CD4-positive, alpha-beta T cell (primary cell): ENCODE results near the gene MAS1. TPM values are rescaled to one million over a fixed set of nuclear protein-coding genes. Genes with fewer than 3 reads are reported as not detected.

Experiments
- ATAC-seq: fragments of 200-7000 bp; cut with Tn5 transposase; one replicate; pipeline ENCODE4 v1.10.0; 2022; ENCODE audit warnings: mild to moderate bottlenecking; ENCODE audit not compliant: poor library complexity
- CTCF ChIA-PET: fragments of 350-600 bp; sonication (Branson Sonifier 250); formaldehyde crosslinking; loops from one replicate; lab custom pipeline; 2021; ENCODE audit warnings: antibody characterized with exemption, inconsistent platforms; lab: Charles Lee
- POLR2A ChIA-PET: fragments of 350-600 bp; sonication (Branson Sonifier 250); formaldehyde crosslinking; loops from one replicate; lab custom pipeline; 2021; ENCODE audit warnings: antibody characterized with exemption, inconsistent platforms; lab: Charles Lee
- DNase-seq, 14 experiments: peaks; one replicate each; pipeline ENCODE4 v3.0.0-alpha.2; 2013 to 2020; ENCODE audit warnings: mixed read lengths in 2 of 14
- H3K27ac ChIP-seq, 2 donors: one replicate each; pipeline versions ENCODE4 v1.5.1 to v1.7.0; 2013; ENCODE audit warnings: low read length in 2 of 2, low read depth in 1 of 2, mild to moderate bottlenecking in 1 of 2
- H3K27me3 ChIP-seq, 2 experiments: 1 replicate in 1 of 2; 2 replicates in 1 of 2; pipeline versions ENCODE4 v1.6.1 to v1.7.0; 2013; ENCODE audit warnings: low read length in 2 of 2, control low read depth in 1 of 2, mild to moderate bottlenecking in 1 of 2, moderate library complexity in 1 of 2; ENCODE audit not compliant: insufficient read depth in 2 of 2, control insufficient read depth in 1 of 2
- H3K36me3 ChIP-seq: one replicate; pipeline ENCODE4 v1.6.1; 2013; ENCODE audit warnings: low read length, control low read depth; ENCODE audit not compliant: insufficient read depth
- H3K4me1 ChIP-seq: one replicate; pipeline ENCODE4 v1.6.1; 2013; ENCODE audit warnings: low read length, control low read depth; ENCODE audit not compliant: insufficient read depth
- H3K4me3 ChIP-seq: one replicate; pipeline ENCODE4 v1.5.1; 2013; ENCODE audit warnings: mild to moderate bottlenecking, low read length, moderate library complexity
- H3K9me3 ChIP-seq, 2 experiments: 1 replicate in 1 of 2; 2 replicates in 1 of 2; pipeline versions ENCODE4 v1.6.1 to v1.7.0; 2013; ENCODE audit warnings: low read length in 2 of 2, mild to moderate bottlenecking in 2 of 2, control low read depth in 1 of 2, moderate library complexity in 1 of 2; ENCODE audit not compliant: control insufficient read depth in 1 of 2, insufficient read depth in 1 of 2
- H3K27ac Mint-ChIP-seq: one replicate; pipeline ENCODE4 v1.8.0; 2020; ENCODE audit warnings: mixed read lengths
- H3K27me3 Mint-ChIP-seq: one replicate; pipeline ENCODE4 v1.8.0; 2021; ENCODE audit warnings: mixed read lengths
- H3K36me3 Mint-ChIP-seq: one replicate; pipeline ENCODE4 v1.8.0; 2021; ENCODE audit warnings: low read depth, mixed read lengths
- H3K4me1 Mint-ChIP-seq: one replicate; pipeline ENCODE4 v1.8.0; 2021; ENCODE audit warnings: low read depth, mixed read lengths
- H3K4me3 Mint-ChIP-seq: one replicate; pipeline ENCODE4 v1.8.0; 2020; ENCODE audit warnings: mild to moderate bottlenecking, mixed read lengths
- H3K9me3 Mint-ChIP-seq: one replicate; pipeline ENCODE4 v1.8.0; 2020; ENCODE audit warnings: mixed read lengths
- intact Hi-C, 2 experiments: fragments of 100-400 bp; cut with DNase I in 1 of 2; cut with micrococcal nuclease in 1 of 2; formaldehyde crosslinking; loops; one replicate each; pipeline versions ENCODE4 v1.15.1 to v1.9.0; 2023 to 2025; cut with DNase I, micrococcal nuclease
- total RNA-seq, 174 experiments: library from RNA in 2 of 174; stranded (reverse) in 2 of 174; gene quantifications; one replicate each; pipeline ENCODE4 v1.2.3 and lab custom pipeline; 2021 to 2026
- TF ChIP-seq, protein P1 (sequence below): fragments of 200-600 bp; IDR thresholded peaks from one replicate; pipeline ENCODE4 v1.8.0; 2022; ENCODE audit warnings: antibody characterized with exemption, mild to moderate bottlenecking

Gene MAS1
- total RNA-seq, 2 experiments from 2014 or later = not detected

DNA sequence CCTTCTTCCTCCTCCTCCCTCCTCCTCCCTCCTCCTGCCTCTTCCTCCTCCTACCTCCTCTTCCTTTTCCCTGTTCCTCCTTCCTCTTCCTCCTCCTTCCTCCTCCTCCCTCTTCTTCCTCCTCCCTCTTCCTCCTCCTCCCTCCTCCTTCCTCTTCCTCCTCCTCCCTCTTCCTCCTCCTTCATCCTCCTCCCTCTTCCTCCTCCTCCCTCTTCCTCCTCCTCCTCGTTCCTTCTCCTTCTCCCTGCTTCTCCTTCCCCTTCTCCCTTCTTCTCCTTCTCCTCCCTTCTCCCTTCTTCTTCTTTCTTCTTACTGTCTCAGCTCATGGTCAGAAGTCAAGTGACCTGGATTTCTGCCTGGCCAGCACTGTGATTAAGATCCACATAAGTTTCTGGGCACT, 7.7 kb downstream of the MAS1 start:
- ChIA-PET CTCF (no interaction called here), POLR2A (no interaction called here)
- H3K4me3 ChIP-seq = no peak overlapping the region
- no peaks in the 10 kb centered on the region for H3K4me1 ChIP-seq
- intact Hi-C loops = no loop called here
- Mint-ChIP-seq H3K27ac (no peak overlapping the region), H3K4me1 (no peaks in the 10 kb centered on the region), H3K9me3 (no peaks in the 10 kb centered on the region), H3K4me3 (no peak overlapping the region), H3K36me3 (no peaks in the 10 kb centered on the region), H3K27me3 (peaks cover 4% of the 10 kb centered on the region)
- no peaks in the 10 kb centered on the region for H3K36me3 ChIP-seq
- DNase-seq = no peak
- H3K27ac ChIP-seq = no peak overlapping the region
- peaks cover 0 to 3% of the 10 kb centered on the region in 2 experiments for H3K27me3 ChIP-seq
- TF ChIP-seq, protein P1, sequence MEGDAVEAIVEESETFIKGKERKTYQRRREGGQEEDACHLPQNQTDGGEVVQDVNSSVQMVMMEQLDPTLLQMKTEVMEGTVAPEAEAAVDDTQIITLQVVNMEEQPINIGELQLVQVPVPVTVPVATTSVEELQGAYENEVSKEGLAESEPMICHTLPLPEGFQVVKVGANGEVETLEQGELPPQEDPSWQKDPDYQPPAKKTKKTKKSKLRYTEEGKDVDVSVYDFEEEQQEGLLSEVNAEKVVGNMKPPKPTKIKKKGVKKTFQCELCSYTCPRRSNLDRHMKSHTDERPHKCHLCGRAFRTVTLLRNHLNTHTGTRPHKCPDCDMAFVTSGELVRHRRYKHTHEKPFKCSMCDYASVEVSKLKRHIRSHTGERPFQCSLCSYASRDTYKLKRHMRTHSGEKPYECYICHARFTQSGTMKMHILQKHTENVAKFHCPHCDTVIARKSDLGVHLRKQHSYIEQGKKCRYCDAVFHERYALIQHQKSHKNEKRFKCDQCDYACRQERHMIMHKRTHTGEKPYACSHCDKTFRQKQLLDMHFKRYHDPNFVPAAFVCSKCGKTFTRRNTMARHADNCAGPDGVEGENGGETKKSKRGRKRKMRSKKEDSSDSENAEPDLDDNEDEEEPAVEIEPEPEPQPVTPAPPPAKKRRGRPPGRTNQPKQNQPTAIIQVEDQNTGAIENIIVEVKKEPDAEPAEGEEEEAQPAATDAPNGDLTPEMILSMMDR = no peak
- H3K9me3 ChIP-seq = no peaks in the 10 kb centered on the region
- ATAC-seq = no peak

GRCh38 chr6:159899994-159900745, 9.4 kb downstream of the MAS1 start:
- POLR2A ChIA-PET = no interaction called here
- Histone ChIP-seq H3K4me1 (no peaks in the 10 kb centered on the region), H3K4me3 (no peak overlapping the region), H3K9me3 (no peaks in the 10 kb centered on the region), H3K27me3 (no peaks in the 10 kb centered on the region), H3K36me3 (no peaks in the 10 kb centered on the region), H3K27ac (no peak overlapping the region)
- Mint-ChIP-seq H3K9me3 (no peaks in the 10 kb centered on the region), H3K4me3 (no peak overlapping the region), H3K36me3 (no peaks in the 10 kb centered on the region), H3K4me1 (no peaks in the 10 kb centered on the region), H3K27me3 (no peaks in the 10 kb centered on the region), H3K27ac (no peak overlapping the region)
- TF ChIP-seq, protein P1 = no peak
- DNase-seq (no peak), ATAC-seq (no peak)
- intact Hi-C loops = no loop called here
- CTCF ChIA-PET = no interaction called here

DNA sequence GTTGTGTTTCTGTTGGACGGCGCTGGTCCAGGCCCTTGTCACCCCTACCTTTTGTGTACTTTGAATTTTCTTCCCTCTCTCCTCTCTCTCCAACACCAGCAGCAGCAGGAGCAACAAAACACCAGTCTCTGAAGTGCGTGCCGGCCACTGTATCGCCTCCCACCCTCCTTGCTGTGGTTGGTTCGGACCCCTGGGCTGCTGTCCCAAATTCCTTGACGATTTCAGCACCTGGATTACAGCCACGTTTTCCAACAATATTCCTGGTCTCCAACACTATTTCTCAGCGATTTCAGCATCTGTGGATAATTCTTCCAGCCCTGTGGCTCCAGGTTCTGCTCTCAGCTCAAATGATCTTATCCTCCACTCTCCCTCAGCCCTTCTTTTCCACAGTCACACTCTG, 11.8 kb downstream of the MAS1 start:
- TF ChIP-seq, protein P1 = no peak
- H3K27ac Mint-ChIP-seq = no peak overlapping the region
- no peak overlapping the region for H3K4me3 Mint-ChIP-seq
- Histone ChIP-seq H3K4me3 (no peak overlapping the region), H3K9me3 (no peaks in the 10 kb centered on the region), H3K36me3 (no peaks in the 10 kb centered on the region), H3K4me1 (no peaks in the 10 kb centered on the region), H3K27me3 (no peaks in the 10 kb centered on the region), H3K27ac (no peak overlapping the region)
- H3K9me3 Mint-ChIP-seq = no peaks in the 10 kb centered on the region
- no peaks in the 10 kb centered on the region for H3K4me1 Mint-ChIP-seq
- intact Hi-C loops = no loop called here
- no peaks in the 10 kb centered on the region for H3K27me3 Mint-ChIP-seq
- ATAC-seq (no peak), DNase-seq (no peak)
- POLR2A ChIA-PET = no interaction called here
- H3K36me3 Mint-ChIP-seq = no peaks in the 10 kb centered on the region
- CTCF ChIA-PET = no interaction called here
